GM12878 (cell line): ENCODE results near the gene CD82.

ENCODE experiments used
- CREB1 ChIP-seq: IDR thresholded peaks from 2 replicates; pipeline ENCODE4 v1.6.1; 2012; ENCODE audit warnings: low read depth, mild to moderate bottlenecking, inconsistent platforms
- GABPA ChIP-seq: IDR thresholded peaks from 2 replicates; pipeline ENCODE4 v1.6.1; 2014; ENCODE audit warnings: antibody characterized with exemption, low read depth, mild to moderate bottlenecking, inconsistent platforms
- NFXL1 ChIP-seq: fragments of 450-650 bp; IDR thresholded peaks from 2 replicates; pipeline ENCODE4 v1.6.1; 2017; ENCODE audit warnings: antibody characterized with exemption, mild to moderate bottlenecking, borderline replicate concordance
- RBBP5 ChIP-seq: fragments of 200-600 bp; sonication (generic); conservative IDR thresholded peaks from 2 replicates; pipeline ENCODE4 v1.6.1; 2016

DNA sequence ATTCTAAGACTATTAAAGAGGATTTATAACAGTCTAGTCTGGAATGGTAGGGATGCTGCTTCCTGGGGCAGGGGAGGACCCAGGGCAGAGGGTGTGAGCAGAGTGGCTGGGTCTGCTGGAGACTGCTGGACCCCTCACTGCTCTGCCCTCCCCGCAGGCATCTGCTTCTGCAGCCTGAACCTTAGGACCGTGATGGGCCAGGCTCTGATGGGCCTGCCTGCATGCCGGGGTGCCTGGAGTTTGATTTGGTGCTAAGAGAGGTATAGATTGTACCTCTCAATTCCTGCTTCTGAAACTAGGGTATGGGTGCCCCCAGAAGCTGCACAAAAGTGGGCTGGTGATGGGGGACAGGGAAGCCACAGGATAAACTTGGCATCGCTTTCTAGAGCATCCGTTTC, 54.9 kb downstream of the CD82 start:
- TF ChIP-seq CREB1 (no peak), GABPA (no peak), RBBP5 (no peak), NFXL1 (no peak)
